Stromal cell of bone marrow (primary cell): Measurements from ENCODE around the gene SDK2.
"Not testable (repeated sequence)": the region's sequence is repeated elsewhere in the genome, so short reads cannot be mapped to it uniquely, and the experiment has no call there.

Source experiments
- DNase-seq: peaks from one replicate; pipeline ENCODE4 v3.0.0-alpha.2; 2012; ENCODE audit warnings: low read depth

The SDK2 gene

DNA sequence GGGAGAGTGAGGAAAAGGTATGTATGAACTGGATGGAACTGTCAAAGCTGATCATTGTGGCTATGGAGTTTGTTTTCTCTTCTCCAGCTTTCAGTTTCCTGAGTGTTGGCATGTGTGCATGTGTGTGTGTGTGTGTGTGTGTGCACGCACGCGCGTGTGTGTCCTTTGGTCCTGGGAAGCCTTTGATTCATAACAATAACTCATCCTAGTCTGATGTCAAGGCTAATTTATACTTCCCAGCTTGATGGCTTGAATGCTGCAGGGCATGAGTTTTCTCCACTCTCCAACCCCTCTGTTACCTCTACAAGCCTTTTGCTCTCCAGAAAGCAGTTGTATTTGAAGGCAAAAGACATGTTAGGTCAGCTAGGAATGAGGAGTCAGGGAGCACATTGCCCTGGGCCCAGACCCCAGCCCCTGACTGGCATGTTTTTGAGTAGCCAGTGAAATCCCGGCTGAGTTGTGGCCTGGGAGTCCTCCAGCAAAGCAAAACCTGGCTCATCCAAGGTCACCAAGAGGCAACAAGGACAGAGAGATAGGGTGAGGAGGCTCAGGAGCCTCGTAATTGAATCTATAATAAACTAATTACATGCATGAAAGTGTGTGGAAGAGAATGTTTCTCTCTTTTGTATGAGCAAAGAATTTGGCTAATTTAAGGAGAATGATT lies 323.5 kb downstream of the SDK2 start:
- no peak for DNase-seq

DNA sequence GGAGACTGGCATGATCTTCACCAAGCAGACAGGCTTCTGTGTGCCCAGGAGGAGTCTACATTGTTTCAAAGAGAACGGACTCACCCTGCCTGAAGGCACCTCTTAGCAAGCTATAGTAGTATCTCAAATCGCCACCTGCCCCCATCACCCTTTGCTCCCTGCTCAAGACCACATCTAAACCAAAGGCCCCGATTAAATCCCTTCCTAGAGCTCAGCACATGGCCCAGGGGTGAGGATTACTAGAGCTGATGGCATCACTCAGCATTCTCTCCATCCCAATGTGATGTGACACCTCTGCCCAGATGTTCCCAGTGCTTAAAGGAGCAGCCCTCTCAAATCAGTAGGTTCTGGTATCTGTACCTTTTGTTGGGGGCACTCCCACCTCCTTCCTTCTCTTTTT lies 324.5 kb downstream of the SDK2 start:
- DNase-seq = no peak

DNA sequence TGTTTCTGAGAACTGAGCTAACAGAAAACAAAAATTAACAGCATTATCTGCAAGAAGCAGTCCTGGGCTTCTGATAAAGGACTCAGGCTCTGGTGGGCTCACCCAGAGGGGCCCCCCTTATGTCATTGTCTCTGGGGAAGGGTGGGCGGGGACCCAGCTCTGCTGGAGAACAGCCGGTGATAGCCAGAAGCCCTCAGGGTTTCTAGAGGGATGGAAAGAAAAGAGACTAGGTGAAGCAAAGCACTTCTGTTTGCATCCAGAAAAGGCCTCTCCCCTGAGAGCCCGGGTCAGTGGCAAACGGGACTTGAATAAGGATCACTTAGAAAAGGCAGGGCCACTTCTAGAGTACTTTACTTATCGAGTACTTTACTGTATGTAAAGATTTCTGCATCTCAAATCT lies 325.4 kb downstream of the SDK2 start:
- no peak for DNase-seq

DNA sequence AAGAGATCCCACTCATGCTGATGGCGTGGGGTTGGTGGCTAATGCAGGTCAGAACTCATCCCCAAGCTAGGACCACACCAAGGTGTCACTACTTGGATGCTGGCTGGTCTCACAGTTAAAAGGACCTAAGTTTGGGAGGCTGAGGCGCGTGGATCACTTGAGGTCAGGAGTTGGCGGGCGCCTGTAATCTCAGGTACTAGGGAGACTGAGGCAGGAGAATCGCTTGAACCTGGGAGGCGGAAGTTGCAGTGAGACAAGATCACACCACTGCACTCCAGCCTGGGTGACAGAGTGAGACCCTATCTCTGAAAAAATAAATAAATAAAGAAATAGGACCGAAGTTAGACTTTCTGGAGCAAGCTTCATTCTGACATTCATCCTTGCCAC lies 325.8 kb downstream of the SDK2 start:
- no peak for DNase-seq

DNA sequence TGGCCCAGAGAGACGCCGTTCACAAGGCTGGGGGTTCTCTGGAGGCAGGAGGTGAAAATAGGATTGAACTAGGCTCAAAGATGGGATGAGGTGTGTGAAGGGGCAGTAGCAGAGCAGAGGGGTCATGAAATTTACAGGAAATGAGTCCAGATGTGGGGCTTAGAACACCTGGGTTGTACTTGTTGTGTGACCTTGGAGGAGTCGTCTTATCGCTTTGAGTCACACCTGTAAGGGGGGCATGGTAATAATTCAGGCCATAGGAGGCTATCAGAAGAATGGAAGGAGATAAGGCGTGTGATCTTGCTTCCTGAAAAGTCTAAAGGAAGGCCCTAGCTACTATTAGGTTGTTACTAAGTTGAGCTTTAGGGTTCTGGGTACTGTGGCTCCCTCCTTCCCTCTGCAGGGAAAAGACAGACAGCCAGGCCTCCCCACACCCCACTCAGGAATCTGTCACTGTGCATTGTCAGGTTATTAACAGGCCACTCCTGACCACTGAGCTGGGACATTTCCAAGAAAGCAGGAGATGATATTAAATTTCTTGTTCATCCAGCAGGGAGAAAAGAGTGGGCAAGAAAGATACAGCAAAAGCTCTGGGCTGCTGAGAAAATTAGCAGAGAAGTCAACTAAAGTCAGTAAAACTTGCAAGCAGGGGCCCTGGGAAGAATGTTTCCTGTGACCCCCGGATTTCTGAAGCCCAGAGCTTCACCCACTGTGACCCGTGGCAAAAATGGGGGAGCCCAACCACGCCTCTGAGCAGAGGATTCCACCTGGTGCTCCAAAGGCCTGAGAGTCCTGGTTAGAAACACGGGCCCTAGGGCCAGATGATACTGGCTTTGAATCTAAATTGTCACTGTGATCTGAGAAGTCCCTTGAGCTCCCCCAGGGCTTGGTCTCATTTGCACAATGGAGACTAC lies 326.5 kb downstream of the SDK2 start:
- no peak for DNase-seq

DNA sequence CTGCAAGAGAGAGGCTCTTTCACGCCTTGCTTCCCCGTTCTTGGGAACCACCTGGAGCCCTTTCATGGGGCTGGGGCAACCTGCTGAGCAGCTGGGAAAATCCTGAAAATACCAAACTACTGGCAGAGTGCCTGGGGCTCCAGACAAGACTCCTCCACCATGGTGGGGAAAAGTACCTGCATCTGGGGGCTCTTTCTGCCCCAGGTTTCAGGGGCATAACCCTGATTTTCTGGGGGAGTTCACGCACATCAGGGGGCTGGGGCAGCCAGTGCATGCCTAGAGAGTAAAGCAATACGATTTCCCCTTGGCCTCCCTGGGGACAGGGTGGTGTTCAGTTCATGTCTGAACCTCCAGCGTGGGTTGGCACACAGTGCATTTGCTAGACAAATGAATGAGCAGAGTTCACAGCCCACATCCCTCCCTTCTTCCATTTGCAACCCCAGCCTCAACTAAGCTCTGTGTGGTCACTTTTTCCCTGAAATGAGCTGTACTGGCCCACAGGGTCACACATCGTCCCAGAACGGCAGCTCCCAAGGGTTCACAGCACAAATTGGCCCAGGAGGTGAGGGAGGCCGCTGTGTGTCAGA lies 327.2 kb downstream of the SDK2 start:
- peak; percentile 67 for DNase-seq

DNA sequence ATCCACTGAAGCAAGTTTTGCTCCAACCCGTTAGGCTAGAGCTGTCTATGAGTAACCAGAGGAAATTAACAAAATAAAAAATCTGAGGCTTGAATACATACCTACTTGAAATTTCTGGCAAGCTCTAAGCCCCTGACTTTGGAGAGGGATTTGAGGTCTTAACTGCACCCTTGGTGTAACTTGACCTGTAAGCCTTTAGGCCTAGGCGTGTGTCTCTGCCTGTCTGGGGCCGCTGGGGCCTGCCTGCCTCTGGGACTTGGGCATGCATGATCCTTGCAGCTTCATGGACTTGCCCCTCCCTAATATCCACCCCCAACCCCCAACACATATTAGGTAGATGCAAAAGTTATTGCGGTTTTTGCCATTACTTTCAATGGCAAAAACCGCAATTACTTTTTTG lies 328.8 kb downstream of the SDK2 start:
- DNase-seq = no peak

DNA sequence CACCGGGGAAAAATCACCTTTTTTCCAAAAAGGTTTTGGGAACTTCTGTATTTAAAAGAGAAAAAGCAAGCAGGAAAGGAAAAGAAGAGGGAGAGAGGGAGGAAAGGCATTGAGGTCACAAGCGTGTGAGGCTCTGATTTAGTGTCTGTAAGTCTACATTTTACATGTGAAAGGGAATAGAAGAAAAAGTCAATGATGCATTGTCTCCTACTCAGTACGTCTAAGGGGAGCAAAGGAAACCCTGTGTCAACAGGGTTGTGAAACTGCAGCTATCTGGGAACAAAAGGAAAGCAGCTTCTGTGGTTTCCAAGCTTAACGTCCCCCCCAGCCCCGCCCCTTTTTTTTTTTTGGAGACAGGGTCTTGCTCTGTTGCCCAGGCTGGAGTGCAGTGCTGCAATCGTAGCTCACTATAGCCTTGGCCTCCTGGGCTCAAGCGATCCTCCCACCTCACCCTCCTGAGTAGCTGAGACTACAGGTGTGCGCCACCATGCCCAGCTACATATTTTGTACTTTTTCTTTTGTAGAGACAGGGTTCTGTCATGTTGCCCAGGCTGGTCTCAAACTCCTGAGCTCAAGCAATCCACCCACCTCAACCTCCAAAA lies 330.6 kb downstream of the SDK2 start:
- DNase-seq = no peak

- not testable (repeated sequence) for DNase-seq
Observed at GRCh38 chr17:73312887-73313286, 331.4 kb downstream of the SDK2 start.

DNA sequence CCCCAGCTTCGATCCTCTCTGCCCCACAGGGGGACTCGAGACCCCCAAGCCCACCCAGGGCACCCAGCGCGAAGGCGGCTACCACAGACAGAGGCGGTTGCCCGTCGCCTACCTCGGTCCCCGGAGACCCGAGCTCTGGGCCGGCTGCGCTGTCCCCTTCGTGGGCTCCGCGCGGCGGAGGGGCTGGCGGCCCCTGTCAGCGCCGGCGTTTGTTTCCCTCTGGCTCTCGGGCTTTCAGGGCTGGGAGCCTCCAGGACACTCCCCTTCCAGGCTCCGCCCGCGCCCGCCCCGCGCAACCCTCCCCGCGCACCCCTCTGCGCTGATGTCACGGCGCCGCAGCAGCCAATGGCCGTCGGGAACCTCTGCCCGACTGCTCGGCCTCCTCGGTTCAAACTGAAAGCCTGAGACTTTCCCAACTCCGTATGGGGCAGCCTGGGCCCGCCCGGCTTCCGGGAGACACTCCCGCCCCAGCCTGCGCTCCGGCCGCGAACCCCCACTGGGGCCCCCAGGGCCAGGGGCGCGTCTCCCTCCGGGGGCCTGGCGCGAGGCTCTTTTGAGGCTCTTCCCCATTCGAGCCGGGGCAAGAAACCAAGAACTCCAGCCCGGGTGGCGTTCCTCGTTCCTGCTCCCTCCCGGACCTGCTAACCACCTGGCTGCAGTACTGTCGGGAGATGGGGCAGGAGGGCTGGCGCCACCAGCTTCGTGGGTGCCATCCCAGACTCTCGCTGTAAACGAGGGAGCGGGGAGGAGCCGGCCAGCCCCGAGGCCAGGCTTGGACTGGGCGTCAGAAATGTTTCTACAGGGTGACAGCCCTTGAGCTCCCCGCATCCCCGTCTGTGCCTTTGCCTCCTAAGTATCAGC lies 332.2 kb downstream of the SDK2 start, which contains the start of gene CDC42EP4:
TSS of gene CDC42EP4 (minus strand) at position 221 of the 861 bp plus-strand sequence. CDS start 25,501 bp downstream, outside the sequence.
- peak; percentile 89 for DNase-seq

DNA sequence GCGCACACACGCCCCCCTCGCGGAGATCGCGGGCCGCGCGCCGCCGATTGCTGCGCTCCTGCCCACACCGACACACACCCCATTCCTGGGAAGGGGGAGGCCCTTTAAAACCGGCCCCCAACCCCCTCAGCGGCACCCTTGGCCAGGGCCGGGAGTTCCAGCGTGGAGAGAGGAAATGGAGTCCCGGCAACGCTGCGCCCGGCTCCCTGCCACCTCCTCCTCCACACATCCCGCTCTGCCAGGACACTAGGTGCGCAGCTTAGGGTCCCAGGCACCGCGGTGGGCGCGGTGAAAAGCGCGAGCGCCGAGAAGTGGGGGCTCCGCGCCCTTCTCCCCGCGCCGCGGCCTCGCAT lies 332.8 kb downstream of the SDK2 start:
- no peak for DNase-seq

GRCh38 chr17:73309727-73310596 lies 334.3 kb downstream of the SDK2 start:
- DNase-seq = no peak

GRCh38 chr17:73308959-73309358 lies 335.3 kb downstream of the SDK2 start:
- not testable (repeated sequence) for DNase-seq

GRCh38 chr17:73308017-73308823 lies 336.0 kb downstream of the SDK2 start:
- DNase-seq = no peak

DNA sequence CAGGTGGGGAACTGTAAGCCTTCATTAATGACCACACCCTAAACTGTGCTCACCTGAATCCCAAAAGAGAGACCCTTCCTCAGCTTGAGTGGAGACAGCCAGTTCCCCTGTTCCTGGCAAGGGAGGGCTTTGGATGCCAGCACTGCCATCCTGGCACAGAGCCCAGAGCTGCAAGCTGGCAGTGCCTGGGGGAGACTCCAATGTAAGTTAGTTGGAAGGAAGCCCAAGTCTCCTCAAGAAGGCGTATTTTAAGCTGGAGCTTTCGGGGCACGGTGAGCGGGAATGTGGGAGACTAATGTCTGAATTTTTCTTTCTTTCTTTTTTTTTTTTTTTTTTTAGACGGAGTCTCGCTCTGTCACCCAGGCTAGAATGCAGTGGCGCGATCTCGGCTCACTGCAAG lies 337.1 kb downstream of the SDK2 start:
- no peak for DNase-seq

- DNase-seq = no peak
Observed at GRCh38 chr17:73305845-73306836, 338.1 kb downstream of the SDK2 start.

DNA sequence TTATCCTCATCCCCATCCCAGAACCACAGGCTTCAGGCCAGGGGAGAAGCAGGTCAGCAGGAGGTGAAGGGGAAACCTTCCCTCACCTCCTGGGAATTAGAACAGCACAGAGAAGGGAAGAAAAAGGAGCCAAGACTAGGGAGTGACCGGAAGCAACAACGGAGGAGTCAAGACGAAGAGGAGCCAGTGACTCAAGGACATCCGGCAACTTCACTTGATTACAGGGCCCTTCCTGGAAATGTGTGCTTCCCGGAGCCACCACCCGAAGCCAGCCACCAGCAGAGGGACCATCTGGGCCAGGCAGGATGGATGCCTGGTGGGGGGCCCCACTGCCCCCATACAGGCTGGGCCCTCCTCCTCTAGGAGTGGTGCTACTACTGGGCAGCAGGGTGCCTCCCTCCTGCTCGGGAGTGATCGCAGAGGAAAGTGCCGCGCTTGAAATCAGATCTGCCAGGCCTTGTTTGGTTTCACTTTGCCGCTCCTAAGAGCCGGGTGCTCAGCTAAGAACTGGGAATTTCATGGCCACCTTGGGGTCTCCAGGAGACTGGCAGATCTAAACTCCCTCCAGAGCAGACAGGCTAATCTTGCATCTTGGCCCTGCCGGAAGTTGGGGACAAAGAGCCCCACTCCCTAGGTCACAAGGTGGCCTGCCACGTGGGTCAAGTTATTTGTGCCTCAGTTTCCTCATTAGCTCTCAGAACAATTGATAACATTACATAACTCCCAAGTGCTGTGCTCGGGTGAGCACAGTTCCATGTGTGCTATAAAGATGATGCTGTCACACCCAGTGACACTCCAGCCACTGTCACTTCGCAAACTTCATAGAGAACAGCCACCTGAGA lies 339.1 kb downstream of the SDK2 start:
- peak; percentile 68 for DNase-seq

DNA sequence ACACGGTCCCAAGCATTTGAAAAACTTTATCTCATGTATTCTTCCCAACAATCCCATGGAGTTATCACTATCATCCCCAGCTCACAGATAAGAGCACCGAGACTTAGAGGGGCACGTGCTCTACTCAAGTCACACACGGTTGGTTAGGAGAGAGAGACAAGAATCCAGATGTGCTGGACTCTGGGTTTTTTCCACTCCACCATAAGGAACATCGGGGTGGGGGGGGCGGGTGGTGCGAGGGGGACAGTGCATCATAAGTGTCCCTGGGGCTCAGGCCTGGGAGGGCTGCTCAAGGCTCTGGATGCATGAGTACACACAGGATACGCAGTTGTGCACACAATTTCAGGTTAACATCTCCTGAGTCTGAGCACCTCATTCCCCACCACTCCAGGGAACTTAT lies 339.8 kb downstream of the SDK2 start:
- DNase-seq = no peak
